ENCODE results near the gene PEAK1. TPM values are rescaled to one million over a fixed set of nuclear protein-coding genes. Genes with fewer than 3 reads are reported as not detected.

Gene PEAK1
- total and polyA plus RNA-seq, 10 of the 15 experiments (the other 5 are each of a cell fraction or from before 2014, with no cell fraction given) = 0.62 to 24.2 (median 11.2) TPM

- Histone ChIP-seq H2AFZ (ENCODE audit: control insufficient read depth, low read depth, low read length) (no peak overlapping the region), H3K27ac (ENCODE audit: control insufficient read depth, insufficient read depth) (no peak overlapping the region), H3K4me3 (no peak overlapping the region), H3K36me3 (ENCODE audit: control insufficient read depth in 2 of 2, insufficient read depth in 2 of 2, low read length in 1 of 2) (no peaks in the 10 kb centered on the region), H3K4me1 (ENCODE audit: control insufficient read depth, insufficient read depth, low read length) (no peaks in the 10 kb centered on the region), H4K20me1 (ENCODE audit: control insufficient read depth, insufficient read depth) (no peaks in the 10 kb centered on the region), H3K27me3 (replicated peaks in 1 of 2; ENCODE audit: control insufficient read depth in 2 of 2, insufficient read depth in 2 of 2, low read length in 1 of 2) (no peaks in the 10 kb centered on the region), H3K79me2 (ENCODE audit: control insufficient read depth, insufficient read depth, low read length) (no peaks in the 10 kb centered on the region), H3K9me3 (replicated peaks; ENCODE audit: control insufficient read depth, insufficient read depth, low read length) (no peaks in the 10 kb centered on the region), H3K9ac (ENCODE audit: control insufficient read depth, insufficient read depth, low read length) (no peak overlapping the region), H3K4me2 (ENCODE audit: control insufficient read depth, insufficient read depth) (no peak overlapping the region)
- WGBS (ENCODE audit: insufficient coverage, insufficient replicate concordance, low lambda C conversion rate, missing lambda C conversion rate) = 98% methylated on average over 4 of the region's 4 CpGs
- RAD21 ChIA-PET (ENCODE audit: unreplicated experiment) = interaction anchor here (1.1 kb wide), 1 partner anchor 162 kb away, joined by 3 read pairs; no protein-coding TSS in a partner anchor
- CTCF ChIA-PET = interaction anchor here (0.9 to 1.3 kb wide), 2 partner anchors 148 to 153 kb away, joined by 3 read pairs; no protein-coding TSS in a partner anchor
- SMC1A ChIA-PET (ENCODE audit: uncharacterized antibody, unreplicated experiment) = interaction anchor here (0.7 to 1.8 kb wide), 3 partner anchors 10 to 40 kb away, joined by 3 to 4 read pairs (median 3); no protein-coding TSS in a partner anchor
- no peak for DNase-seq (ENCODE audit: low read depth, low spot score)
- POLR2A ChIA-PET = no interaction called here
- intact Hi-C loops (cut with micrococcal nuclease; ENCODE audit: unreplicated experiment) (no loop called here), in situ Hi-C loops (cut with MboI) (no loop called here)
- BruUV-seq (replicated peaks) = no TSS peak
- no peak for FAIRE-seq
- no peak for ATAC-seq
- no peak for TF ChIP-seq BCLAF1 (IDR thresholded peaks at IDR 0.05)
- TF ChIP-seq CBFB (IDR thresholded peaks at IDR 0.05; ENCODE audit: low read depth) = no peak
- TF ChIP-seq MXI1 (IDR thresholded peaks at IDR 0.05; ENCODE audit: low read depth, low read length) = no peak
- TF ChIP-seq ZNF274 (IDR thresholded peaks at IDR 0.05; ENCODE audit: insufficient read depth, insufficient read length) = no peak
- TF ChIP-seq ZNF622 (IDR thresholded peaks at IDR 0.05) = no peak
- TF ChIP-seq NR2C2 (IDR thresholded peaks at IDR 0.05; ENCODE audit: borderline replicate concordance, control insufficient read depth, insufficient read length, low read depth) = no peak
- no peak for TF ChIP-seq SP1 (IDR thresholded peaks at IDR 0.05; ENCODE audit: low read depth, low read length)
- TF ChIP-seq ZZZ3 (IDR thresholded peaks at IDR 0.05; ENCODE audit: control insufficient read depth, insufficient read length, low read depth) = no peak
- no peak for TF ChIP-seq PRDM15 (CRISPR knock-in tag; IDR thresholded peaks at IDR 0.05)
- TF ChIP-seq MEF2B (IDR thresholded peaks at IDR 0.05; ENCODE audit: partially characterized antibody, poor library complexity, severe bottlenecking) = no peak
- no peak for TF ChIP-seq E4F1 (IDR thresholded peaks at IDR 0.05; ENCODE audit: borderline replicate concordance, partially characterized antibody)
- no peak for TF ChIP-seq ASH2L (IDR thresholded peaks at IDR 0.05; ENCODE audit: borderline replicate concordance, low read depth)
- no peak for TF ChIP-seq CREM (IDR thresholded peaks at IDR 0.05; ENCODE audit: low read depth)
- no peak for TF ChIP-seq SIX5 (IDR thresholded peaks at IDR 0.05; ENCODE audit: low read depth, low read length, severe bottlenecking)
- TF ChIP-seq BCL11A (IDR thresholded peaks at IDR 0.05; ENCODE audit: low read depth, low read length) = no peak
- TF ChIP-seq SIN3A (IDR thresholded peaks at IDR 0.05; ENCODE audit: low read depth, low read length) = no peak
Observed at GRCh38 chr15:77335298-77335697, 84.6 kb downstream of the PEAK1 start.

All from GM12878 (cell line).